GM12892 (cell line): ENCODE results near the gene CST11.

Experiments used
- POLR2A ChIP-seq: IDR thresholded peaks from 2 replicates; pipeline ENCODE4 v1.6.1; 2011; ENCODE audit warnings: low read depth, low read length, control low read depth
- POLR2AphosphoS5 ChIP-seq: IDR thresholded peaks from 2 replicates; pipeline ENCODE4 v1.6.1; 2011; ENCODE audit warnings: low read depth, low read length, control low read depth
- TAF1 ChIP-seq: IDR thresholded peaks from 2 replicates; pipeline ENCODE4 v1.6.1; 2011; ENCODE audit warnings: low read depth, mild to moderate bottlenecking, control low read depth, low read length, borderline replicate concordance

- no peak for TF ChIP-seq POLR2AphosphoS5
- TF ChIP-seq TAF1, result no peak
- TF ChIP-seq POLR2A, result no peak
Observed at GRCh38 chr20:23461180-23461579, 8.5 kb upstream of the CST11 start.
